B cell (primary cell): ENCODE measurements around the gene FBN1.

ENCODE experiments used
- CTCF ChIP-seq: fragments of 200-600 bp; IDR thresholded peaks from one replicate; pipeline ENCODE4 v1.8.0; 2022; ENCODE audit warnings: antibody characterized with exemption, mild to moderate bottlenecking
- EZH2 ChIP-seq: IDR thresholded peaks from 2 replicates; pipeline ENCODE4 v1.6.1; 2012; ENCODE audit warnings: borderline replicate concordance, low read depth, mild to moderate bottlenecking, moderate library complexity, low read length; ENCODE audit not compliant: insufficient read depth, poor library complexity, severe bottlenecking

GRCh38 chr15:48627260-48627940, 18.1 kb downstream of the FBN1 start:
- no peak for TF ChIP-seq CTCF
- TF ChIP-seq EZH2, result no peak
